Liver (tissue), 9 donors: ENCODE data around the gene IFT57. TPM values are rescaled to one million over a fixed set of nuclear protein-coding genes. Genes with fewer than 3 reads are reported as not detected.
A peak's percentile ranks its signal among the peaks of the same experiment; 100 is the strongest.

Experiments used
- DNase-seq: peaks from one replicate; pipeline ENCODE4 v3.0.0-alpha.2; 2017; ENCODE audit warnings: low spot score
- H3K27ac ChIP-seq, 2 donors: one replicate each; pipeline ENCODE4 v1.7.0; 2013; ENCODE audit warnings: inconsistent platforms in 2 of 2, low read length in 2 of 2, control low read depth in 1 of 2, low read depth in 1 of 2, mild to moderate bottlenecking in 1 of 2
- H3K27me3 ChIP-seq, 4 donors: one replicate each; pipeline versions ENCODE4 v1.6.1 to v1.7.0; 2013; ENCODE audit warnings: low read length in 3 of 4, inconsistent platforms in 1 of 4, mild to moderate bottlenecking in 1 of 4, moderate library complexity in 1 of 4; ENCODE audit not compliant: control insufficient read depth in 4 of 4, insufficient read depth in 4 of 4
- H3K36me3 ChIP-seq, 4 donors: one replicate each; pipeline versions ENCODE4 v1.6.1 to v1.7.0; 2013; ENCODE audit warnings: low read length in 3 of 4, mild to moderate bottlenecking in 3 of 4, low read depth in 1 of 4, moderate library complexity in 1 of 4; ENCODE audit not compliant: control insufficient read depth in 4 of 4, insufficient read depth in 3 of 4
- H3K4me1 ChIP-seq, 4 donors: one replicate each; pipeline versions ENCODE4 v1.6.1 to v1.7.0; 2013; ENCODE audit warnings: low read length in 3 of 4, mild to moderate bottlenecking in 3 of 4, moderate library complexity in 1 of 4; ENCODE audit not compliant: control insufficient read depth in 4 of 4, insufficient read depth in 4 of 4
- H3K4me3 ChIP-seq, 3 donors: one replicate each; pipeline versions ENCODE4 v1.6.1 to v1.7.0; 2013; ENCODE audit warnings: low read length in 3 of 3, control low read depth in 1 of 3, low read depth in 1 of 3, mild to moderate bottlenecking in 1 of 3
- H3K9ac ChIP-seq, 2 donors: one replicate each; pipeline ENCODE4 v1.7.0; 2013; ENCODE audit warnings: low read length in 2 of 2, mild to moderate bottlenecking in 2 of 2, moderate library complexity in 2 of 2, control low read depth in 1 of 2, low read depth in 1 of 2
- H3K9me3 ChIP-seq, 4 donors: one replicate each; pipeline versions ENCODE4 v1.6.1 to v1.7.0; 2013; ENCODE audit warnings: low read length in 3 of 4; ENCODE audit not compliant: control insufficient read depth in 4 of 4
- ATF3 ChIP-seq: IDR thresholded peaks from 2 replicates; pipeline ENCODE4 v1.6.1; 2016; ENCODE audit warnings: antibody characterized with exemption
- EGR1 ChIP-seq, 2 donors: IDR thresholded peaks; 2 replicates each; pipeline ENCODE4 v1.6.1; 2016 to 2018; ENCODE audit warnings: antibody characterized with exemption in 2 of 2, low read depth in 2 of 2
- FOXA1 ChIP-seq: IDR thresholded peaks from 2 replicates; pipeline ENCODE4 v1.6.1; 2016; ENCODE audit warnings: antibody characterized with exemption
- FOXA2 ChIP-seq: IDR thresholded peaks from 2 replicates; pipeline ENCODE4 v1.6.1; 2016; ENCODE audit warnings: antibody characterized with exemption
- GABPA ChIP-seq, 2 donors: IDR thresholded peaks in 1 of 2; conservative IDR thresholded peaks in 1 of 2; 2 replicates each; pipeline ENCODE4 v1.6.1; 2016; ENCODE audit warnings: antibody characterized with exemption in 2 of 2, mild to moderate bottlenecking in 1 of 2, moderate library complexity in 1 of 2
- HNF4A ChIP-seq, 2 donors: conservative IDR thresholded peaks; 2 replicates each; pipeline ENCODE4 v1.6.1; 2016; ENCODE audit warnings: antibody characterized with exemption in 2 of 2, mild to moderate bottlenecking in 2 of 2
- HNF4G ChIP-seq: IDR thresholded peaks from 2 replicates; pipeline ENCODE4 v1.6.1; 2016; ENCODE audit warnings: antibody characterized with exemption
- JUND ChIP-seq, 2 donors: IDR thresholded peaks; 2 replicates each; pipeline ENCODE4 v1.6.1; 2016; ENCODE audit warnings: antibody characterized with exemption in 2 of 2
- MAX ChIP-seq: IDR thresholded peaks from 2 replicates; pipeline ENCODE4 v1.6.1; 2016; ENCODE audit warnings: antibody characterized with exemption
- NR2F2 ChIP-seq: IDR thresholded peaks from 2 replicates; pipeline ENCODE4 v1.6.1; 2016; ENCODE audit warnings: antibody characterized with exemption
- RAD21 ChIP-seq, 2 donors: IDR thresholded peaks; 2 replicates each; pipeline ENCODE4 v1.6.1; 2016; ENCODE audit warnings: antibody characterized with exemption in 2 of 2, mild to moderate bottlenecking in 2 of 2
- RXRA ChIP-seq, 2 donors: IDR thresholded peaks; 2 replicates each; pipeline ENCODE4 v1.6.1; 2017 to 2018; ENCODE audit warnings: antibody characterized with exemption in 2 of 2, mild to moderate bottlenecking in 1 of 2
- SP1 ChIP-seq: IDR thresholded peaks from 2 replicates; pipeline ENCODE4 v1.6.1; 2018; ENCODE audit warnings: antibody characterized with exemption, mild to moderate bottlenecking
- TAF1 ChIP-seq: conservative IDR thresholded peaks from 2 replicates; pipeline ENCODE4 v1.6.1; 2016; ENCODE audit warnings: antibody characterized with exemption, mild to moderate bottlenecking
- YY1 ChIP-seq: IDR thresholded peaks from 2 replicates; pipeline ENCODE4 v1.6.1; 2016; ENCODE audit warnings: antibody characterized with exemption, mild to moderate bottlenecking
- ZBTB33 ChIP-seq: IDR thresholded peaks from 2 replicates; pipeline ENCODE4 v1.6.1; 2016; ENCODE audit warnings: antibody characterized with exemption
- WGBS: extraction: QIAGEN DNeasy Blood & Tissue Kit; methylation state at CpG from one replicate; pipeline ENCODE4 v1.1.7; 2013; 5-methylcytosine and 5-hydroxymethylcytosine counted together
- polyA plus RNA-seq, 2 donors: library from polyadenylated mRNA; stranded (reverse) in 1 of 2; unstranded in 1 of 2; fragments of 200-250 nt in 1 of 2; fragments of >200 nt in 1 of 2; fragmentation: Nextera tagmentation in 1 of 2; extraction: Ambion mirVana in 1 of 2; gene quantifications; one replicate each; pipeline versions ENCODE4 v1.2.1 to v1.2.3, GENCODE V29; 2013 to 2015
- total RNA-seq, 2 donors: library from RNA; depleted of rRNA; stranded (reverse); fragments of >200 nt; gene quantifications; one replicate each; pipeline ENCODE4 v1.2.3, GENCODE V29; 2014
- TF ChIP-seq, protein P1 (sequence below): fragments of 150-350 bp; IDR thresholded peaks from 2 replicates; pipeline ENCODE4 v1.5.1; 2017; ENCODE audit warnings: improper control_type of control experiment, low read depth, low read length; ENCODE audit not compliant: missing input control
- TF ChIP-seq, protein P2 (sequence below): IDR thresholded peaks from 2 replicates; pipeline ENCODE4 v1.6.1; 2016; ENCODE audit warnings: antibody characterized with exemption, mild to moderate bottlenecking
- donor health status: healthy.
- donor health status: healthy.
- donor health status: healthy.
- donor health status: healthy.
- donor health status: healthy.

IFT57 gene
- total and polyA plus RNA-seq, 4 donors, result 5.2 to 9.2 (median 7.3) TPM

DNA sequence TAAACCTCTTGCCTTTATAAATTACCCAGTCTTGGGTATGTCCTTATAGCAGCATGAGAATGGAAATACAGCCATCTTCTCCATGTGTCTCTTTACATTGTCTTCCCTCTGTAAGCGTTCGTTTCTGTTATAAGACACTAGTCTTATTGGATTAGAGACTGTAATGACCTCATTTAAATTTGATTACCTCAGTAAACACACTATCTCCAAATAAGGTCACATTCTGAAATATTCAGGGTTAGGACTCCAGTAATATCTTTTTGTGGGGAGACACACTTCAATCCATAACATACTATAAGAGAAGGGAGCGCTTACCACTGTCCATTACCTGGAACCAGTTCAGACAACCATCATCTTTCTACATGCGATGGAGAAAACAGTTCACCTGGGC, 97.1 kb downstream of the IFT57 start:
- Histone ChIP-seq H3K27me3 (no peaks in the 10 kb centered on the region), H3K9ac (peak overlapping the region in 1 of 2 donors; percentile 7), H3K9me3 (no peaks in the 10 kb centered on the region), H3K36me3 (no peaks in the 10 kb centered on the region), H3K4me1 (no peaks in the 10 kb centered on the region), H3K4me3 (no peak overlapping the region), H3K27ac (no peak overlapping the region)
- TF ChIP-seq ATF3 (no peak), ZBTB33 (no peak), JUND (IDR thresholded peaks at IDR 0.05) (no peak), RXRA (IDR thresholded peaks at IDR 0.05) (no peak), FOXA2 (no peak), YY1 (no peak), SP1 (no peak), GABPA (IDR thresholded peaks at IDR 0.05 in 1 of 2, conservative IDR thresholded peaks at IDR 0.05 in 1 of 2) (no peak), MAX (no peak), HNF4A (conservative IDR thresholded peaks at IDR 0.05) (no peak), HNF4G (no peak), RAD21 (IDR thresholded peaks at IDR 0.05) (no peak), EGR1 (IDR thresholded peaks at IDR 0.05; ENCODE audit: low read depth in 2 of 2) (no peak), NR2F2 (no peak), FOXA1 (no peak), TAF1 (no peak)
- TF ChIP-seq, protein P1, sequence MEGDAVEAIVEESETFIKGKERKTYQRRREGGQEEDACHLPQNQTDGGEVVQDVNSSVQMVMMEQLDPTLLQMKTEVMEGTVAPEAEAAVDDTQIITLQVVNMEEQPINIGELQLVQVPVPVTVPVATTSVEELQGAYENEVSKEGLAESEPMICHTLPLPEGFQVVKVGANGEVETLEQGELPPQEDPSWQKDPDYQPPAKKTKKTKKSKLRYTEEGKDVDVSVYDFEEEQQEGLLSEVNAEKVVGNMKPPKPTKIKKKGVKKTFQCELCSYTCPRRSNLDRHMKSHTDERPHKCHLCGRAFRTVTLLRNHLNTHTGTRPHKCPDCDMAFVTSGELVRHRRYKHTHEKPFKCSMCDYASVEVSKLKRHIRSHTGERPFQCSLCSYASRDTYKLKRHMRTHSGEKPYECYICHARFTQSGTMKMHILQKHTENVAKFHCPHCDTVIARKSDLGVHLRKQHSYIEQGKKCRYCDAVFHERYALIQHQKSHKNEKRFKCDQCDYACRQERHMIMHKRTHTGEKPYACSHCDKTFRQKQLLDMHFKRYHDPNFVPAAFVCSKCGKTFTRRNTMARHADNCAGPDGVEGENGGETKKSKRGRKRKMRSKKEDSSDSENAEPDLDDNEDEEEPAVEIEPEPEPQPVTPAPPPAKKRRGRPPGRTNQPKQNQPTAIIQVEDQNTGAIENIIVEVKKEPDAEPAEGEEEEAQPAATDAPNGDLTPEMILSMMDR, result no peak
- WGBS, result 86% methylated on average over 4 of the region's 4 CpGs
- DNase-seq, result no peak

- WGBS, result 71% methylated on average over 10 of the region's 10 CpGs
- no peak for TF ChIP-seq FOXA1
- TF ChIP-seq GABPA (IDR thresholded peaks at IDR 0.05 in 1 of 2, conservative IDR thresholded peaks at IDR 0.05 in 1 of 2), result no peak
- no peak for TF ChIP-seq JUND (IDR thresholded peaks at IDR 0.05)
- no peak for TF ChIP-seq RXRA (IDR thresholded peaks at IDR 0.05)
- TF ChIP-seq NR2F2, result no peak
- no peak for TF ChIP-seq HNF4A (conservative IDR thresholded peaks at IDR 0.05)
- TF ChIP-seq HNF4G, result no peak
- TF ChIP-seq SP1, result no peak
- no peak for TF ChIP-seq EGR1 (IDR thresholded peaks at IDR 0.05; ENCODE audit: low read depth in 2 of 2)
- TF ChIP-seq FOXA2, result no peak
- TF ChIP-seq YY1, result no peak
- TF ChIP-seq ATF3, result no peak
- TF ChIP-seq RAD21 (IDR thresholded peaks at IDR 0.05), result no peak
- TF ChIP-seq MAX, result no peak
- TF ChIP-seq ZBTB33, result no peak
- no peak for TF ChIP-seq TAF1
- TF ChIP-seq, protein P2, sequence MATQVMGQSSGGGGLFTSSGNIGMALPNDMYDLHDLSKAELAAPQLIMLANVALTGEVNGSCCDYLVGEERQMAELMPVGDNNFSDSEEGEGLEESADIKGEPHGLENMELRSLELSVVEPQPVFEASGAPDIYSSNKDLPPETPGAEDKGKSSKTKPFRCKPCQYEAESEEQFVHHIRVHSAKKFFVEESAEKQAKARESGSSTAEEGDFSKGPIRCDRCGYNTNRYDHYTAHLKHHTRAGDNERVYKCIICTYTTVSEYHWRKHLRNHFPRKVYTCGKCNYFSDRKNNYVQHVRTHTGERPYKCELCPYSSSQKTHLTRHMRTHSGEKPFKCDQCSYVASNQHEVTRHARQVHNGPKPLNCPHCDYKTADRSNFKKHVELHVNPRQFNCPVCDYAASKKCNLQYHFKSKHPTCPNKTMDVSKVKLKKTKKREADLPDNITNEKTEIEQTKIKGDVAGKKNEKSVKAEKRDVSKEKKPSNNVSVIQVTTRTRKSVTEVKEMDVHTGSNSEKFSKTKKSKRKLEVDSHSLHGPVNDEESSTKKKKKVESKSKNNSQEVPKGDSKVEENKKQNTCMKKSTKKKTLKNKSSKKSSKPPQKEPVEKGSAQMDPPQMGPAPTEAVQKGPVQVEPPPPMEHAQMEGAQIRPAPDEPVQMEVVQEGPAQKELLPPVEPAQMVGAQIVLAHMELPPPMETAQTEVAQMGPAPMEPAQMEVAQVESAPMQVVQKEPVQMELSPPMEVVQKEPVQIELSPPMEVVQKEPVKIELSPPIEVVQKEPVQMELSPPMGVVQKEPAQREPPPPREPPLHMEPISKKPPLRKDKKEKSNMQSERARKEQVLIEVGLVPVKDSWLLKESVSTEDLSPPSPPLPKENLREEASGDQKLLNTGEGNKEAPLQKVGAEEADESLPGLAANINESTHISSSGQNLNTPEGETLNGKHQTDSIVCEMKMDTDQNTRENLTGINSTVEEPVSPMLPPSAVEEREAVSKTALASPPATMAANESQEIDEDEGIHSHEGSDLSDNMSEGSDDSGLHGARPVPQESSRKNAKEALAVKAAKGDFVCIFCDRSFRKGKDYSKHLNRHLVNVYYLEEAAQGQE, result no peak
Observed at GRCh38 chr3:108124337-108125152, 97.7 kb downstream of the IFT57 start.

More at GRCh38 chr3:108124337-108125152, 97.7 kb downstream of the IFT57 start:
- Histone ChIP-seq H3K27ac (peak overlapping the region in 1 of 2 donors; percentile 59), H3K27me3 (no peaks in the 10 kb centered on the region), H3K4me1 (no peaks in the 10 kb centered on the region), H3K9me3 (no peaks in the 10 kb centered on the region), H3K9ac (no peak overlapping the region), H3K4me3 (no peak overlapping the region), H3K36me3 (no peaks in the 10 kb centered on the region)
- DNase-seq, result no peak
